ENCODE measurements around the gene MYLK.
"Not testable (repeated sequence)": the region's sequence is repeated elsewhere in the genome, so short reads cannot be mapped to it uniquely, and the experiment has no call there.

MYLK gene

GRCh38 chr3:123899300-123899865, 15.3 kb upstream of the MYLK start:
- Histone ChIP-seq H3K4me3 (replicated peaks; ENCODE audit: insufficient read depth, low read length) (no peak overlapping the region), H3K27me3 (ENCODE audit: insufficient read depth, poor library complexity, severe bottlenecking) (no peaks in the 10 kb centered on the region), H3K27ac (replicated peaks) (no peak overlapping the region)
- no peak for DNase-seq (ENCODE audit: low read depth in 1 of 2, low spot score in 1 of 2)
- TF ChIP-seq POLR2AphosphoS5 (IDR thresholded peaks at IDR 0.05; ENCODE audit: low read depth) (no peak), SPI1 (IDR thresholded peaks at IDR 0.05; ENCODE audit: borderline replicate concordance, low read depth) (no peak), GABPA (IDR thresholded peaks at IDR 0.05; ENCODE audit: low read depth) (no peak), CTCF (IDR thresholded peaks at IDR 0.05; ENCODE audit: insufficient read depth, low read length) (no peak)
- TF ChIP-seq, protein P1, sequence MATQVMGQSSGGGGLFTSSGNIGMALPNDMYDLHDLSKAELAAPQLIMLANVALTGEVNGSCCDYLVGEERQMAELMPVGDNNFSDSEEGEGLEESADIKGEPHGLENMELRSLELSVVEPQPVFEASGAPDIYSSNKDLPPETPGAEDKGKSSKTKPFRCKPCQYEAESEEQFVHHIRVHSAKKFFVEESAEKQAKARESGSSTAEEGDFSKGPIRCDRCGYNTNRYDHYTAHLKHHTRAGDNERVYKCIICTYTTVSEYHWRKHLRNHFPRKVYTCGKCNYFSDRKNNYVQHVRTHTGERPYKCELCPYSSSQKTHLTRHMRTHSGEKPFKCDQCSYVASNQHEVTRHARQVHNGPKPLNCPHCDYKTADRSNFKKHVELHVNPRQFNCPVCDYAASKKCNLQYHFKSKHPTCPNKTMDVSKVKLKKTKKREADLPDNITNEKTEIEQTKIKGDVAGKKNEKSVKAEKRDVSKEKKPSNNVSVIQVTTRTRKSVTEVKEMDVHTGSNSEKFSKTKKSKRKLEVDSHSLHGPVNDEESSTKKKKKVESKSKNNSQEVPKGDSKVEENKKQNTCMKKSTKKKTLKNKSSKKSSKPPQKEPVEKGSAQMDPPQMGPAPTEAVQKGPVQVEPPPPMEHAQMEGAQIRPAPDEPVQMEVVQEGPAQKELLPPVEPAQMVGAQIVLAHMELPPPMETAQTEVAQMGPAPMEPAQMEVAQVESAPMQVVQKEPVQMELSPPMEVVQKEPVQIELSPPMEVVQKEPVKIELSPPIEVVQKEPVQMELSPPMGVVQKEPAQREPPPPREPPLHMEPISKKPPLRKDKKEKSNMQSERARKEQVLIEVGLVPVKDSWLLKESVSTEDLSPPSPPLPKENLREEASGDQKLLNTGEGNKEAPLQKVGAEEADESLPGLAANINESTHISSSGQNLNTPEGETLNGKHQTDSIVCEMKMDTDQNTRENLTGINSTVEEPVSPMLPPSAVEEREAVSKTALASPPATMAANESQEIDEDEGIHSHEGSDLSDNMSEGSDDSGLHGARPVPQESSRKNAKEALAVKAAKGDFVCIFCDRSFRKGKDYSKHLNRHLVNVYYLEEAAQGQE (IDR thresholded peaks at IDR 0.05; ENCODE audit: insufficient replicate concordance, low read depth): no peak

DNA sequence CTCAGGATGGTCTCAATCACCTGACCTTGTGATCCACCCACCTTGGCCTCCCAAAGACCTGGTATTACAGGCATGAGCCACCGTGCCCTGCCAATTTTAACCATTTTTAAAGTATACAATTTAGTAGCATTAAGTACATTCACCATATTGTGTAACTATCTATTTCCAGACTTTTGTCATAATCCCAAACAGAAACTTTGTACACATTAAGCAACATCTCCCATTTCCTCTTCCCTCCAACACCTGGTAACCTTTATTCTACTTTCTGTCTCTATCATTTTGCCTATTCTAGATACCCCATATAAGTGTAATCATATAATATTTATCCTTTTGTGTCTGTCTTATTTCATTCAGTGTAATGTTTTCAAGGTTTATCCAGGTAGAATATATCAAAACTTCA, 8.9 kb upstream of the MYLK start:
- Histone ChIP-seq H3K27me3 (ENCODE audit: insufficient read depth, poor library complexity, severe bottlenecking) (no peaks in the 10 kb centered on the region), H3K27ac (replicated peaks) (no peak overlapping the region), H3K4me3 (replicated peaks; ENCODE audit: insufficient read depth, low read length) (no peak overlapping the region)
- DNase-seq (ENCODE audit: low read depth in 1 of 2, low spot score in 1 of 2): no peak
- TF ChIP-seq, protein P1 (IDR thresholded peaks at IDR 0.05; ENCODE audit: insufficient replicate concordance, low read depth): no peak
- TF ChIP-seq POLR2AphosphoS5 (IDR thresholded peaks at IDR 0.05; ENCODE audit: low read depth) (no peak), SPI1 (IDR thresholded peaks at IDR 0.05; ENCODE audit: borderline replicate concordance, low read depth) (no peak), CTCF (IDR thresholded peaks at IDR 0.05; ENCODE audit: insufficient read depth, low read length) (no peak), GABPA (IDR thresholded peaks at IDR 0.05; ENCODE audit: low read depth) (no peak)

DNA sequence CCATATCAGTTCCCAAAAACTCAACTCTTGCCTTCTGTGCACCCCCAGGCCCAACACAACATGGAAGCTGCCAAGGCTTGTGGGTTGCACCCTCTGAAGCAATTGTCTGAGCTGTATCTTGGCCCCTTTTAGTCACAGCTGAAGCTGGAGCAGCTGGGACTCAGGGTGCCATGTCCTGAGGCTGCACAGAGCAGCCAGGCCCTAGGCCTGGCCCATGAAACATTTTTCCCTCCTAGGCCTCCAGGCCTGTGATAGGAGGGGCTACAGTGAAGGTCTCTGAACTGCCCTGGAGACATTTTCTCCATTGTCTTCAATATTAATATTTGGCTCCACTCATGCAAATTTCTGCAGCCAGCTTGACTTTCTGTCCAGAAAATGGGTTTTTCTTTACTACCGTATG, 8.1 kb upstream of the MYLK start:
- no peaks in the 10 kb centered on the region for H3K27me3 ChIP-seq (ENCODE audit: insufficient read depth, poor library complexity, severe bottlenecking)
- no peak for TF ChIP-seq GABPA (IDR thresholded peaks at IDR 0.05; ENCODE audit: low read depth)
- no peak for TF ChIP-seq POLR2AphosphoS5 (IDR thresholded peaks at IDR 0.05; ENCODE audit: low read depth)
- TF ChIP-seq, protein P1 (IDR thresholded peaks at IDR 0.05; ENCODE audit: insufficient replicate concordance, low read depth): no peak
- no peak for TF ChIP-seq SPI1 (IDR thresholded peaks at IDR 0.05; ENCODE audit: borderline replicate concordance, low read depth)
- no peak for TF ChIP-seq CTCF (IDR thresholded peaks at IDR 0.05; ENCODE audit: insufficient read depth, low read length)
- no peak overlapping the region for H3K27ac ChIP-seq (replicated peaks)
- H3K4me3 ChIP-seq (replicated peaks; ENCODE audit: insufficient read depth, low read length): no peak overlapping the region
- DNase-seq (ENCODE audit: low read depth in 1 of 2, low spot score in 1 of 2): no peak

DNA sequence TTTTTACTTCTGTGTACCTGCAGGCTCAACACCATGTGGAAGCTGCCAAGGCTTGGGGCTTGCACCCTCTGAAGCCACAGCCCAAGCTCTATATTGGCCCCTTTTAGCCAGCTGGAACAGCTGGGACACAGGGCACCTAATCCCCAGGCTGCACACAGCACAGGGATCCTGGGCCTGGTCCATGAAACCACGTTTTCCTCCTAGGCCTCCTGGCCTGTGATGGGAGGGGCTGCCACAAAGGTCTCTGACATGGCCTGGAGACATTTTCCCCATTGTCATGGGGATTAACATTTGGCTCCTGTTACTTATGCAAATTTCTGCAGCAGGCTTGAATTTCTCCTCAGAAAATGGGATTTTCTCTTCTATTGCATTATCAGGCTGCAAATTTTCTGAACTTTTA, 6.9 kb upstream of the MYLK start:
- not testable (repeated sequence) for H3K4me3 ChIP-seq (replicated peaks; ENCODE audit: insufficient read depth, low read length); H3K27me3 ChIP-seq (ENCODE audit: insufficient read depth, poor library complexity, severe bottlenecking); DNase-seq (ENCODE audit: low read depth in 1 of 2, low spot score in 1 of 2); H3K27ac ChIP-seq (replicated peaks)

- not testable (repeated sequence) for DNase-seq (ENCODE audit: low read depth in 1 of 2, low spot score in 1 of 2); H3K27me3 ChIP-seq (ENCODE audit: insufficient read depth, poor library complexity, severe bottlenecking); H3K4me3 ChIP-seq (replicated peaks; ENCODE audit: insufficient read depth, low read length); H3K27ac ChIP-seq (replicated peaks)
Observed at GRCh38 chr3:123890162-123890561, 6.0 kb upstream of the MYLK start.

Measured in HL-60 (cell line).